Measurements from ENCODE around the gene TM9SF2.

GRCh38 chr13:99477493-99477892 lies 23.8 kb upstream of the TM9SF2 start:
- TF ChIP-seq, protein P1, sequence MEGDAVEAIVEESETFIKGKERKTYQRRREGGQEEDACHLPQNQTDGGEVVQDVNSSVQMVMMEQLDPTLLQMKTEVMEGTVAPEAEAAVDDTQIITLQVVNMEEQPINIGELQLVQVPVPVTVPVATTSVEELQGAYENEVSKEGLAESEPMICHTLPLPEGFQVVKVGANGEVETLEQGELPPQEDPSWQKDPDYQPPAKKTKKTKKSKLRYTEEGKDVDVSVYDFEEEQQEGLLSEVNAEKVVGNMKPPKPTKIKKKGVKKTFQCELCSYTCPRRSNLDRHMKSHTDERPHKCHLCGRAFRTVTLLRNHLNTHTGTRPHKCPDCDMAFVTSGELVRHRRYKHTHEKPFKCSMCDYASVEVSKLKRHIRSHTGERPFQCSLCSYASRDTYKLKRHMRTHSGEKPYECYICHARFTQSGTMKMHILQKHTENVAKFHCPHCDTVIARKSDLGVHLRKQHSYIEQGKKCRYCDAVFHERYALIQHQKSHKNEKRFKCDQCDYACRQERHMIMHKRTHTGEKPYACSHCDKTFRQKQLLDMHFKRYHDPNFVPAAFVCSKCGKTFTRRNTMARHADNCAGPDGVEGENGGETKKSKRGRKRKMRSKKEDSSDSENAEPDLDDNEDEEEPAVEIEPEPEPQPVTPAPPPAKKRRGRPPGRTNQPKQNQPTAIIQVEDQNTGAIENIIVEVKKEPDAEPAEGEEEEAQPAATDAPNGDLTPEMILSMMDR (IDR thresholded peaks at IDR 0.05; ENCODE audit: insufficient read depth, low read length, poor library complexity, severe bottlenecking), result no peak
- no peak for TF ChIP-seq EZH2phosphoT487 (conservative IDR thresholded peaks at IDR 0.05; ENCODE audit: low read length)
